Parathyroid adenoma (tissue), 2 donors: Measurements from ENCODE around the gene TNPO1.
A peak's percentile ranks its signal among the peaks of the same experiment; 100 is the strongest.

Experiments
- H2AFZ ChIP-seq: fragments of 300-600 bp; sonication (generic); one replicate; pipeline ENCODE4 v1.7.0; 2017; ENCODE audit warnings: antibody characterized with exemption, mild to moderate bottlenecking
- H3K27ac ChIP-seq: fragments of 300-600 bp; sonication (generic); one replicate; pipeline ENCODE4 v1.7.0; 2017
- H3K27me3 ChIP-seq: fragments of 300-600 bp; sonication (generic); one replicate; pipeline ENCODE4 v1.7.0; 2017; ENCODE audit warnings: low read length; ENCODE audit not compliant: control insufficient read depth, insufficient read depth
- H3K36me3 ChIP-seq: fragments of 300-600 bp; sonication (generic); one replicate; pipeline ENCODE4 v1.7.0; 2017; ENCODE audit warnings: low read length; ENCODE audit not compliant: control insufficient read depth, insufficient read depth
- H3K4me1 ChIP-seq: fragments of 300-600 bp; sonication (generic); one replicate; pipeline ENCODE4 v1.7.0; 2017; ENCODE audit warnings: control low read depth
- H3K4me2 ChIP-seq: fragments of 300-600 bp; sonication (generic); one replicate; pipeline ENCODE4 v1.7.0; 2017; ENCODE audit warnings: low read length
- H3K4me3 ChIP-seq: fragments of 300-600 bp; sonication (generic); one replicate; pipeline ENCODE4 v1.7.0; 2017; ENCODE audit warnings: low read depth, low read length
- H3K79me2 ChIP-seq: fragments of 300-600 bp; sonication (generic); one replicate; pipeline ENCODE4 v1.7.0; 2017; ENCODE audit warnings: control low read depth
- H3K9ac ChIP-seq: fragments of 300-600 bp; sonication (generic); one replicate; pipeline ENCODE4 v1.7.0; 2017; ENCODE audit warnings: mild to moderate bottlenecking
- H3K9me3 ChIP-seq: fragments of 300-600 bp; sonication (generic); one replicate; pipeline ENCODE4 v1.7.0; 2017; ENCODE audit warnings: low read length; ENCODE audit not compliant: control insufficient read depth
- CTCF ChIP-seq: fragments of 300-600 bp; sonication (generic); IDR thresholded peaks from one replicate; pipeline ENCODE4 v1.7.0; 2017; ENCODE audit warnings: antibody characterized with exemption, mild to moderate bottlenecking
- donor health status: primary hyperparathyroidism.

Gene TNPO1

GRCh38 chr5:72811849-72812248, 4.6 kb upstream of the TNPO1 start:
- H3K36me3 ChIP-seq: no peaks in the 10 kb centered on the region
- no peaks in the 10 kb centered on the region for H3K27me3 ChIP-seq
- no peak overlapping the region for H3K9ac ChIP-seq
- no peaks in the 10 kb centered on the region for H3K9me3 ChIP-seq
- H3K79me2 ChIP-seq: no peaks in the 10 kb centered on the region
- H3K27ac ChIP-seq: no peak overlapping the region
- TF ChIP-seq CTCF: no peak
- H3K4me2 ChIP-seq: no peak overlapping the region
- H2AFZ ChIP-seq: no peak overlapping the region
- H3K4me3 ChIP-seq: no peak overlapping the region
- H3K4me1 ChIP-seq: no peaks in the 10 kb centered on the region

GRCh38 chr5:72812488-72812887, 4.0 kb upstream of the TNPO1 start:
- Histone ChIP-seq H3K36me3 (no peaks in the 10 kb centered on the region), H3K9me3 (no peaks in the 10 kb centered on the region), H3K4me3 (no peak overlapping the region), H3K4me1 (no peaks in the 10 kb centered on the region), H3K79me2 (peaks cover 5% of the 10 kb centered on the region), H3K4me2 (no peak overlapping the region), H2AFZ (no peak overlapping the region), H3K9ac (no peak overlapping the region), H3K27ac (no peak overlapping the region), H3K27me3 (no peaks in the 10 kb centered on the region)
- no peak for TF ChIP-seq CTCF

- peak overlapping the region; percentile 7 for H2AFZ ChIP-seq
- no peak overlapping the region for H3K4me2 ChIP-seq
- no peak for TF ChIP-seq CTCF
- H3K27me3 ChIP-seq: no peaks in the 10 kb centered on the region
- H3K4me3 ChIP-seq: no peak overlapping the region
- H3K4me1 ChIP-seq: peaks cover 9% of the 10 kb centered on the region
- H3K9me3 ChIP-seq: no peaks in the 10 kb centered on the region
- H3K79me2 ChIP-seq: peaks cover 19% of the 10 kb centered on the region
- H3K36me3 ChIP-seq: no peaks in the 10 kb centered on the region
- no peak overlapping the region for H3K27ac ChIP-seq
- H3K9ac ChIP-seq: no peak overlapping the region
Measured at GRCh38 chr5:72814104-72814503, 2.4 kb upstream of the TNPO1 start.

GRCh38 chr5:72814864-72815263, 1.6 kb upstream of the TNPO1 start:
- no peak for TF ChIP-seq CTCF
- Histone ChIP-seq H3K36me3 (no peaks in the 10 kb centered on the region), H2AFZ (peak overlapping the region; percentile 98), H3K4me3 (no peak overlapping the region), H3K4me2 (no peak overlapping the region), H3K27ac (peak overlapping the region; percentile 98), H3K27me3 (no peaks in the 10 kb centered on the region), H3K9me3 (no peaks in the 10 kb centered on the region), H3K4me1 (peaks cover 9% of the 10 kb centered on the region), H3K9ac (no peak overlapping the region), H3K79me2 (peaks cover 24% of the 10 kb centered on the region)

- H3K36me3 ChIP-seq: no peaks in the 10 kb centered on the region
- H3K79me2 ChIP-seq: peaks cover 28% of the 10 kb centered on the region
- peak overlapping the region; percentile 79 for H3K9ac ChIP-seq
- no peaks in the 10 kb centered on the region for H3K27me3 ChIP-seq
- peaks cover 9% of the 10 kb centered on the region for H3K4me1 ChIP-seq
- TF ChIP-seq CTCF: no peak
- peak overlapping the region; percentile 92 for H3K4me2 ChIP-seq
- no peaks in the 10 kb centered on the region for H3K9me3 ChIP-seq
- H3K27ac ChIP-seq: peak overlapping the region; percentile 98
- H2AFZ ChIP-seq: peak overlapping the region; percentile 98
- peak overlapping the region; percentile 70 for H3K4me3 ChIP-seq
Measured at GRCh38 chr5:72815580-72816283, 729 bp upstream of the TNPO1 start.
